Measurements from ENCODE around the gene MRPS33. TPM values are rescaled to one million over a fixed set of nuclear protein-coding genes. Genes with fewer than 3 reads are reported as not detected.

The MRPS33 gene
- total RNA-seq, result 10 to 100 TPM; 13.4 to 27.6 (median 16.4) TPM

GRCh38 chr7:141014524-141015395, at the start of gene MRPS33:
MRPS33 (minus strand) TSS chr7:141014952; CDS start chr7:141010633, 4,319 bp downstream.
- TF ChIP-seq CTCF (IDR thresholded peaks at IDR 0.05) (peak in 1 of 4 experiments; percentile 80), POLR2A (IDR thresholded peaks at IDR 0.05) (peak; percentile 47 to 74), POLR2AphosphoS5 (IDR thresholded peaks at IDR 0.05) (peak; percentile 87), EP300 (IDR thresholded peaks at IDR 0.05) (no peak)

GRCh38 chr7:141057788-141058187, 43.0 kb upstream of the MRPS33 start:
- Histone ChIP-seq H3K36me3 (no peaks in the 10 kb centered on the region), H3K9me3 (peaks cover 0 to 17% (median 0%) of the 10 kb centered on the region in 3 donors), H3K27me3 (no peaks in the 10 kb centered on the region), H3K4me3 (no peak overlapping the region), H3K4me1 (no peaks in the 10 kb centered on the region), H3K27ac (no peak overlapping the region)
- no peak for TF ChIP-seq CTCF (IDR thresholded peaks at IDR 0.05)
- TF ChIP-seq POLR2A (IDR thresholded peaks at IDR 0.05), result no peak
- TF ChIP-seq EP300 (IDR thresholded peaks at IDR 0.05), result no peak
- TF ChIP-seq POLR2AphosphoS5 (IDR thresholded peaks at IDR 0.05), result no peak
- 89 to 93% methylated on average over 3 of the region's 3 CpGs for WGBS, 2 donors (ENCODE audit: low coverage in 1 of 2)
- no peak for ATAC-seq

More at GRCh38 chr7:141014524-141015395, at the start of gene MRPS33:
- peak within 1 kb of the TSS; percentile 55 to 61 for H3K4me3 ChIP-seq
- peak; percentile 100 for ATAC-seq
- H3K4me1 ChIP-seq, result peaks cover 4 to 25% (median 7%) of the 10 kb centered on the region in 3 donors
- H3K27ac ChIP-seq, result peak within 1 kb of the TSS; percentile 45 to 90 (median 88)
- H3K27me3 ChIP-seq, result no peaks in the 10 kb centered on the region
- H3K9me3 ChIP-seq, result no peaks in the 10 kb centered on the region
- WGBS, 2 donors (ENCODE audit: low coverage in 1 of 2), result 0% methylated on average over 9 to 12 of the region's 47 CpGs
- H3K36me3 ChIP-seq, result peaks cover 0 to 12% of the 10 kb centered on the region in 2 donors

GRCh38 chr7:141055146-141055545, 40.4 kb upstream of the MRPS33 start:
- no peaks in the 10 kb centered on the region for H3K27me3 ChIP-seq
- H3K4me1 ChIP-seq, result no peaks in the 10 kb centered on the region
- no peak overlapping the region for H3K27ac ChIP-seq
- no peak for TF ChIP-seq POLR2A (IDR thresholded peaks at IDR 0.05)
- peaks cover 0 to 17% (median 0%) of the 10 kb centered on the region in 3 donors for H3K9me3 ChIP-seq
- 87 to 91% methylated on average over 3 to 4 of the region's 4 CpGs for WGBS, 2 donors (ENCODE audit: low coverage in 1 of 2)
- no peak overlapping the region for H3K4me3 ChIP-seq
- ATAC-seq, result no peak
- H3K36me3 ChIP-seq, result no peaks in the 10 kb centered on the region

GRCh38 chr7:141053626-141054025, 38.9 kb upstream of the MRPS33 start:
- no peaks in the 10 kb centered on the region for H3K27me3 ChIP-seq
- H3K36me3 ChIP-seq, result no peaks in the 10 kb centered on the region
- no peak overlapping the region for H3K4me3 ChIP-seq
- no peak for ATAC-seq
- peaks cover 0 to 17% (median 0%) of the 10 kb centered on the region in 3 donors for H3K9me3 ChIP-seq
- WGBS, 2 donors (ENCODE audit: low coverage in 1 of 2), result 33 to 50% methylated on average over 2 to 3 of the region's 9 CpGs
- H3K27ac ChIP-seq, result no peak overlapping the region
- H3K4me1 ChIP-seq, result no peaks in the 10 kb centered on the region
- TF ChIP-seq POLR2AphosphoS5 (IDR thresholded peaks at IDR 0.05) (no peak), EP300 (IDR thresholded peaks at IDR 0.05) (no peak), CTCF (IDR thresholded peaks at IDR 0.05) (no peak), POLR2A (IDR thresholded peaks at IDR 0.05) (no peak)

GRCh38 chr7:141045842-141046620, 31.3 kb upstream of the MRPS33 start:
- Histone ChIP-seq H3K27me3 (no peaks in the 10 kb centered on the region), H3K36me3 (no peaks in the 10 kb centered on the region), H3K4me1 (no peaks in the 10 kb centered on the region), H3K4me3 (no peak overlapping the region), H3K9me3 (no peaks in the 10 kb centered on the region), H3K27ac (no peak overlapping the region)
- 71 to 73% methylated on average over 5 to 6 of the region's 7 CpGs for WGBS, 2 donors (ENCODE audit: low coverage in 1 of 2)
- no peak for ATAC-seq
- TF ChIP-seq CTCF (IDR thresholded peaks at IDR 0.05) (no peak), EP300 (IDR thresholded peaks at IDR 0.05) (no peak), POLR2AphosphoS5 (IDR thresholded peaks at IDR 0.05) (no peak), POLR2A (IDR thresholded peaks at IDR 0.05) (no peak)
